NCI-H2227 (cell line): ENCODE data around the gene MLX.

Experiments
- DNase-seq: peaks from one replicate; lab custom pipeline; 2025; ENCODE audit not compliant: unreplicated experiment; lab: John Stamatoyannopoulos, UW

The MLX gene

DNA sequence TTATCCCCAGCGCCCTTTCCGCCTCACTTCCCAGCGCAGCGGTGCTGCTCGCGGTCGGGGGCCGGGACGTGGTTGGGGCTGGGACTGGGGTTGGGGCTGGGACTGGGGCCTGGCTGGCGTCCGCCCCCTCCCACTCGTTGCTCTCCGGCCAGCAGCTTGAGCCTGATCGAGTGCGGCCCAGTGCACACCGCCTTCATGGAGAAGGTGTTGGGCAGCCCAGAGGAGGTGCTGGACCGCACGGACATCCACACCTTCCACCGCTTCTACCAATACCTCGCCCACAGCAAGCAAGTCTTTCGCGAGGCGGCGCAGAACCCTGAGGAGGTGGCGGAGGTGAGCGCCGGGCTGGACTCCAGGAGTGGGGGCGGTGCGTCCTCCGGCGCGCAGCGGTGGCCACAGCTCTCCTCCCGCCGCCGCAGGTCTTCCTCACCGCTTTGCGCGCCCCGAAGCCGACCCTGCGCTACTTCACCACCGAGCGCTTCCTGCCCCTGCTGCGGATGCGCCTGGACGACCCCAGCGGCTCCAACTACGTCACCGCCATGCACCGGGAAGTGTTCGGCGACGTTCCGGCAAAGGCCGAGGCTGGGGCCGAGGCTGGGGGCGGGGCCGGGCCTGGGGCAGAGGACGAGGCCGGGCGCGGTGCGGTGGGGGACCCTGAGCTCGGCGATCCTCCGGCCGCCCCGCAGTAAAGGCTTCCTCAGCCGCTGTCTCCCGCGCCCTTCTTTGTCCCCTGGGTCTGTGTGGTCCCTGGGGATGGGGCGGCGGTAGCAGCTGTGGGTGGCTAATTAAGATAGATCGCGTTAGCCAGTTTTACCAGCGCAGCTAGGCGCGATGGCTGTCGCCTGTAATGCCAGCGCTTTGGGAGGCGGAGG is 12.4 kb upstream of the MLX start:
- DNase-seq, result peak; percentile 94

DNA sequence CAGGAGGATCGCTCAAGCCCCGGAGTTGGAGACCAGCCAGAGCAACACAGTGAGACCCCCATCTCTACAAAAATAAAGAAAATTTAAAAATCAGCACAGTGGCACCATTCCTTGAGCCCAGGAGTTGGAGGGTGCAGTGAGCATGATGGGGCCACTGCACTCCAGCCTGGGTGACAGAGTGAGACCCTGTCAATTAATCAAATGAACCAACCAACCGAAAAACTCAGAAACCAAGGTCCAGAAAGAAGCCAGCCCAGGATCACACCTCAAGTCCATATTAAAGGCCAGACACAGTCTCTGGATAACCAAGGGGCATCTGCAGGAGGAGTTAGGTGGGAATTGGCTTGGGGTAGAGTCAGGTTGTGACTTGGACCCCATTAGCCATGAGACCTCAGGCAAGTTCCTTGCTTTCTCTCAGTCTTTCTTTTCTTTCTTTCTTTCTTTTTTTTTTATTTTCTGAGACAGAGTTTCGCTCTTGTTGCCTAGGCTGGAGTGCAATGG is 11.7 kb upstream of the MLX start:
- DNase-seq, result no peak

DNA sequence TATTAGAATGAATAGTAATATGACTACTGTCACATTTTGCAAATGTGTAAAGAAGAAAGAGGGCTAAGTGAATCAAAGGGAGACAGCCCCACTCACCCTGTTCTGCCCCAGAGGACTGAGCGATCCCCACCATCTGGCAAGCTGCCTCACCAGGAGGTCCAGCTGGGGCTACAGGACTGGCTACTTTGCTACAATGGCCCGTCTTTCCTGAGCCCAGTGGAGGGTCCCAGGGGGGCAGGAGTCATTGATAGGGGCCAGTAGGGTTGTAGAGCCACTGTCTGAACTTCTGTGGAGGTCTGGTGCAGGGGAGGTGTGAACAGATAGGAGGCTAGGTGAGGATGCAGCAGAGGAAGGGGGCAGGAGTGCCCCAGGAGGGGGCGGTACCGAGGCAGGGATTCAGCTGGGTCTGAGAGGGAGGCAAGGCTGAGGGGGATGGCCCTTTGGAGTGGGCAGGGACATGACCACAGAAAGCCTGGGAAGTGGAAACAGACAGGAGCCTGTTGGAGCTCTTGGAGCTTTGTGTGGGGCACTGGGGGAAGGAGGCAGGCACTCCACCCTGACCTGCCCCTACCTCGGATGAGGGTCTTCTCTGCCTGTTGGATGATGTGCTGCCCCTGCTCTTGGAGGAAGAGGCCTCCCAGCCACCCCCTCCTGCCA is 10.8 kb upstream of the MLX start:
- DNase-seq, result peak; percentile 32

DNA sequence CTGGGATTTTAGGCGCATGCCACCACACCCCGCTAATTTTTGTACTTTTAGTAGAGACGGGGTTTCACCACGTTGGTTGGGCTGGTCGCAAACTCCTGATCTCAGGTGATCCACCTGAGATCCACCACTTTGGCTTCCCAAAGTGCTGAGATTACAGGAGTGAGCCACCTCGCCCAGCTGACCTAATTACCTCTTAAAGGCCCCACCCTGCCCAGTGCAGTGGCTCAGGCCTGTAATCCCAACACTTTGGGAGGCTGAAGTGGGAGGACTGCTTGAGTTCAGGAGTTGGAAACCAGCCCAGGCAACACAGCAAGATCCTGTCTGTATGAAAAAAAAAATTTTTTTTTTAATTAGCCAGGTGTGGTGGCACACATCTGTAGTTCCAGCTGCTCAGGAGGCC is 7.8 kb upstream of the MLX start:
- DNase-seq, result no peak

DNA sequence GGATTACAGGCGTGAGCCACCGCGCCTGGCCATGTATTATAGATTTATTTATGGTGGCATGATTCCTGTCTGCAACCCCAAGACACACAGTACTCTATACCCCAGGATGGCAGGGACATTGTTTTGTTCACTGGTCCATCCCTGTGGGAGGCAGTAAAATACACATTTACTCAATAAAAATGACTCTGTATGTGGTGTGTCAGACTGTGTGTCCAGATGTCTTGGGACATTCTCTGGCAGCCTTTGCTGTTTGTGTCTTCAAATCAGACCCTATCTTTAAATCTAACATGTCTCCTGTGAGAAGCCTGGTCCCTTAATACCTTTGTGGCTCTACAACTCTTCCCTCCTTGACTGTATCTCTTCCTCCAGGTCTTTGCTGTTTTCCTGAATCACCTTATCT is 6.7 kb upstream of the MLX start:
- no peak for DNase-seq

DNA sequence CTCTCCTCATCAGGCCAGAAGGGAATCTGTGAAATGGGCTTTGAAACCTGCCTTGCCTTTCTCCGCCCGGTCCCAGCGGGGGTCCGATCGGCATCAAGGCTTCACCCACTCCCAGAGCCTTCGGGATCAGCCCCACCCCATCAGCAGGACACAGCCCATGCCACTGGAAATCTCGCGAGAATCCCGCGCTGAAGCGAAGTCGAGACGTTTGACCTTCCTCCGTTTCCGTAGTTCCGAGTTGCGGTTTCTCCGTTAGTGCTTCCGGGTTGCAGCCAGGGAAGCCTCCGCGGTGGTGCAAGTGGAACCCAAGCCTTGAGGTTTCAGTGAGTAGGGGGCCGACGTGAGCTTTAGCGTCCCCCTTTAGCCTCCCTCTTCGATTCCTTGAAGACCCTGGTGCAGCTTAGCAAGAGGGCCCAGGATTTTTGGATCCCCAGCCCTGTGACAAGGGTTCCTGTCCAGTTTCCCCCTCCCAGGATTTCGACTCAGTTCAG is 5.0 kb upstream of the MLX start, which contains the start of gene COASY:
Gene COASY, plus strand, starts transcription at position 252 of the 491 bp plus-strand sequence. CDS start 475 bp downstream, outside the sequence.
- DNase-seq, result peak; percentile 99

DNA sequence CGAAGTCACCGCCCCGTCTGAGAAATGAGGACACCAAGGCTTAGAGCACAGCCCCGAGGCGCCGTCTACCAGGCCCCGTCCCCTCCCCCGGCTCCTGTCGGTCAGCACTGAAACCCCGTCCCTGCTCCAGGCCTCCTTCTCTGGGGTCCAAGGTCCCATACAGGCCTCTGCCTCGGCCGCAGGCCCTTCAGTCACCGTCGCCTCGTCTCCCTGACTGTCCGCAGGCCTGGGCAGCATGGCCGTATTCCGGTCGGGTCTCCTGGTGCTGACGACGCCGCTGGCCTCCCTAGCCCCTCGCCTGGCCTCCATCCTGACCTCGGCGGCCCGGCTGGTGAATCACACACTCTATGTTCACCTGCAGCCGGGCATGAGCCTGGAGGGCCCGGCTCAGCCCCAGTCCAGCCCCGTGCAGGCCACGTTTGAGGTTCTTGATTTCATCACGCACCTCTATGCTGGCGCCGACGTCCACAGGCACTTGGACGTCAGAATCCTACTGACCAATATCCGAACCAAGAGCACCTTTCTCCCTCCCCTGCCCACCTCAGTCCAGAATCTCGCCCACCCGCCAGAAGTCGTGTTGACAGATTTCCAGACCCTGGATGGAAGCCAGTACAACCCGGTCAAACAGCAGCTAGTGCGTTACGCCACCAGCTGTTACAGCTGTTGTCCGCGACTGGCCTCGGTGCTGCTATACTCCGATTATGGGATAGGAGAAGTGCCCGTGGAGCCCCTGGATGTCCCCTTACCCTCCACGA is 4.3 kb upstream of the MLX start:
- DNase-seq, result no peak

DNA sequence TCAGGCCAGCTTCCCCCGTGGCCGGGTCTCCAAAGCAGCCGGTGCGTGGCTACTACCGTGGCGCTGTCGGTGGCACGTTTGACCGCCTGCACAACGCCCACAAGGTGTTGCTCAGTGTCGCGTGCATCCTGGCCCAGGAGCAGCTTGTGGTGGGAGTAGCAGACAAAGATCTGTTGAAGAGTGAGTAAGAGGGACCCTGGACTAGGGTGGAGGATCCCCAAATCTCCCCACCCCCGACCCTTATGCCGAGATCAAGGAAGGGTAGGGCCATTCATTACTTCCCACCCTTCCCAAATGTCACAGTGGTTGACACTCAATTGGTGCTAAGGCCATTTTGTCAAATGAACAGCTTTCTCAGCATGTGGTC is 3.8 kb upstream of the MLX start:
- DNase-seq, result no peak

DNA sequence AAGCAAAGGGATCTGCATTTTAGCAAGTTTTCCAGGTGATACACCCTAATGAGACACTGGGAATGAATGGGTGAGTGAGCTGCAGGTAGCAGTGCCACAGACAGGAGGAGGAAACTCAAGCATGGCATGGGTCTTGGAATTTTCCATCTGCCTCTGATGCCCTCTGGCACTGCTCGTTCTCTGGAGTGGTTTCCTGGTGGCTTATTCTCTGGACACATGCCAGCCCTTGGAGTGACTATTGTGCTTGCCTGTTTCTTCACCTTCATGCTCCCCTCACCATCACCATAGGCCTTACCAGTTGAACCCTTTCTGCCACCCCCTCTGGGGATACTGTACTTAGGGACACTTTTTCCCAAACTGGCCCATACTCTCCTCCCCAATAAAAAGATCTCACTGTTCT is 3.4 kb upstream of the MLX start:
- no peak for DNase-seq

DNA sequence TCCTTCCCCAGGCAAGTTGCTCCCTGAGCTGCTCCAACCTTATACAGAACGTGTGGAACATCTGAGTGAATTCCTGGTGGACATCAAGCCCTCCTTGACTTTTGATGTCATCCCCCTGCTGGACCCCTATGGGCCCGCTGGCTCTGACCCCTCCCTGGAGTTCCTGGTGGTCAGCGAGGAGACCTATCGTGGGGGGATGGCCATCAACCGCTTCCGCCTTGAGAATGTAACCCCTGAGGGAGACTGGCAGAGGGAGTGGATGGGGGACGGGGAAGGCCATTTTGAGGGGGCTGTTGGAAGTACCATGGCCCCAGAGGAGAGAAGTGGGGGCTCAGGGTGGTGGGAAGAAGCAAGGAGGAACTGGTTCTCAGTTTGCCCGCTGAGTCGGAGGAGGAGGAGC is 3.0 kb upstream of the MLX start:
- no peak for DNase-seq

DNA sequence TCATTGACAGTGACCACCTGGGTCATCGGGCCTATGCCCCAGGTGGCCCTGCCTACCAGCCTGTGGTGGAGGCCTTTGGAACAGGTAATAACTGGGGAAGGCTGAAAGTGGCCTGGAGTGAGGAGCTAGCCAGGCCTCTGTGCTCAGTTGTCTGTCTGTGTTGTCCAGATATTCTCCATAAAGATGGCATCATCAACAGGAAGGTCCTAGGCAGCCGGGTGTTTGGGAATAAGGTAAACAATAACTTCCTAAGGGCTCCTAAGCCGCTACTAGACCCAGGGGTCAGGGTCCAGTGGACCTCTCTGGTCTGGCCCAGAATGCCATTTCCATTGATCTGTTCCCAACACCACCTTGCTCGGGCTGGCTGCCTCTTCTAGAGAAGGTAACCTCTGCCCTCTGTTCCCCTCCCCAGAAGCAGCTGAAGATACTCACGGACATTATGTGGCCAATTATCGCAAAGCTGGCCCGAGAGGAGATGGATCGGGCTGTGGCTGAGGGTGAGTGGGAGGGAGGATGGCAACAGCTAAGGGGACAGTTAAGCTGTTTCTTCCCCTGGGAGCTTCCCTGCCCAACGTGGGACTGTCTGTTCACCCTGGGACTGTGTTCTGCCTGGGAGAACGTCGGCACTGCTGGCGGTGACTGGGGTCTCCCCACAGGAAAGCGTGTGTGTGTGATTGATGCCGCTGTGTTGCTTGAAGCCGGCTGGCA is 1.9 kb upstream of the MLX start:
- no peak for DNase-seq

DNA sequence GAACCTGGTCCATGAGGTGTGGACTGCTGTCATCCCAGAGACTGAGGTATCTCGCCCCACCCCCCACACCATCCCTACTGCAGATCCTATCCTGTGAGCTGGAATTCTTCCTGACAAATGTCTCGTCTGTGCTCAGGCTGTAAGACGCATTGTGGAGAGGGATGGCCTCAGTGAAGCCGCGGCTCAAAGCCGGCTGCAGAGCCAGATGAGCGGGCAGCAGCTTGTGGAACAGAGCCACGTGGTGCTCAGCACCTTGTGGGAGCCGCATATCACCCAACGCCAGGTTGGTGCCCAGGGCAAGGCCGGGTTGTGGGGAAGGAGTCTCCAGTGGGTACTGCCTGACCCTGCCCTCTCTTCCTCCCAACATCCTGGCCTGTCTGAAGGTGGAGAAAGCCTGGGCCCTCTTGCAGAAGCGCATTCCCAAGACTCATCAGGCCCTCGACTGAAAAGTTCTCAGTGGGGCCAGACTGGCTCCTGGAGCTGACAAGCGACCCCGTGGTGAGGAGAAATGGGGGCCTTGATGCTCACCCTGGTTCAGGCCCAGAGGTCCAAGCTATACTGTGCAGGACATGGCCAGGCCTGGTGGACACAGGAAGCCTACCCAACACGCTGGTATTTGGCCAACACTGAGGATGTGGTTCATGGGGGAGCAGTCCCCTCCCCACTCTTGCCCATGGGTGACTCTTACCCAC is 1.2 kb upstream of the MLX start:
- DNase-seq, result no peak

DNA sequence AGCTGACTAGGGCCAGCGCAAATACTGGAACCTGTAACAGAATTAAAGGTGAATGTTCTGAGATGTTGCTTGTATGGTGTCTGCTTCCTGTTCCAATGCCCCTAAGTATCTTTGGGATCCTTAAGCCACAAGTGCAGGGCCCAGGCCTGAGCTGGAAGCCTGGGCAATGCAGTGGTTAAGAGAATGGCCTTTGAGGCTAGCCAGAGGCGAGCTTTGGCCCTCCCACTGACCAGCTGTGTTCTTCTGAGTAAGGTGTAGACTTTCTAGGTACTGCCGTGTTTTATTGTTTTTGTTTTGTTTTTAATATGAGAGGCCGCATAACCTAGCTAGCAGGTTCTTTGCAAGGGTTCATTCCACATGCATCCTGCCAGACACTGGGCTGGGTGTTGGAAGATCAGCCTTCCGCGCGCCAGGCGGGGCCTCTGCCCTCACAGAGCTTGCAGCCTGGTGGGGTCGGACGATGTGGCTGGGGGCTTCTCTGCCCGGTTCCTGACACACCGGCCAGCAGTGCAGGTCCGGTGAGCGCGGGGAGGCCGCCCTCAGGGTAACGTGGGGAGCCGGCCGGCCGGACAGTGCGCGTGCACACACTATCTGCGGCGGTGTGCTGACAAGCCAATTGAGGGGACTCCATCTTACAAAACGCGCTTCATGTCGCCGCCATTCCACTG is 551 bp upstream of the MLX start:
- DNase-seq, result peak; percentile 64

DNA sequence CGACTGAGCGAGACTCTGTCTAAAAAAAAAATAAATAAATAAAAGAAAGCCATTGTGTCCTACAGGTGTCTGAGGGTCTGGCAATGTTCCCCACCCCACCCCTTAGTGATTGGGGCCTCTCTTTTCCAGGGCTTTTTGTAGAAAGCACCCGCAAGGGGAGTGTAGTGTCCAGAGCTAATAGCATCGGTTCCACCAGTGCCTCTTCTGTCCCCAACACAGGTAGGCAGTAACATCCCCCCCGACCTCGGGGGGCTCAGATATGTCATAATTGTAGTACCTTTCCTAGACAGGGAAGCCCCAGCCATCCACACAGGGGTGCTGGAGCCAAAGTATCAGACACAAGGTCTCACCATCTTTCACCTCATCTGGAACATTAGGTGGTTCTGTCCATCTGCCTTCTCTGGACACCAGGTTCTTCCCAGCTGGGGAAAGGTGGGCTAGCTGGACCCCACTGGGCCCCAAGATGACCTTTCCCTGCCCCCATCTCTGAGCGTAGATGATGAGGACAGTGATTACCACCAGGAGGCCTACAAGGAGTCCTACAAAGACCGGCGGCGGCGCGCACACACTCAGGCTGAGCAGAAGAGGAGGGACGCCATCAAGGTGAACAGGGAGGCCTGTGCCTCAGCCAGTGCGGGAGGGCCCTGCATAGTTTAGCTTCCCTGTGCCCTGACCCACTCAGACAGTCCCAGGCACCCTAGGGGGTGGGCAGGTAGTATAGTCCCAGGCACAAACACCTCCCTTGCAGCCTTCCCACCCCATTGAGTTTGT is 1.6 kb downstream of the MLX start:
- no peak for DNase-seq

DNA sequence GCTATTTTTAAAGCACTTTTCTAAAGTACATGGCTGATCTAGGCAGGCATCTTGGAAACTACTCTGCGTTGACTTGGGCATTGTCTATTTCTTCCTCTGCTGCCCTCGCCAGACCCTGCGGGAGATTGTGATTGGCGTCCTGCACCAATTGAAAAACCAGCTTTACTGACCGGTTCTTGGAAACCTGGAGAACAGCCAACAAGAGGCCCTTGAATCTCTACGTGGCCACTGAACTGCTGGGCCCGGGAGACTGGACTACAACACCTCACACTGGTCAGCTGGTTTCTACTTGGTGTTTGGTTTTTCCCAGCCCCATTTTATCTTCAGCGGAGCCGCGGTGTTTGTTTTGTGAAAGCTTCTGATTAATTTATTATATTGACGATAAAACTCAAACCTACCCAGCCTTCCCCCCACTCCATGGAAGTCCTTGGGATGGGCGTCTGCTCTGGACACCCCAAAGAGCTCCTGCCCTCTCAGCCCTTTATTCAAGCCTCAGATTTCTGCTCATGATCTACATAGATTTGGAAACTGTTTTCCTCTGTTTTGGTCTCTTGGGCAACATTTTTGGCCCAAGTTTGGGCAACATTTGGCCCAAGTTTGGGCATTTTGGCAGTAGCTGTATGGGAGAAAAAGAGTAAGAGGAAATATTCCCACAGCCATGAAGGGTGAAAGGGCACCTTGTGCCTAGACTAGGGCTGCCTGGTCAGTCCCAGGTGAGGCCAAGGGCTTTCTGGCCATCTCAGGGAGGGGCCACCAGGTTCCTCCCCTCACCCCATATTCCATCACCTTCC is 4.7 kb downstream of the MLX start:
- peak; percentile 50 for DNase-seq

DNA sequence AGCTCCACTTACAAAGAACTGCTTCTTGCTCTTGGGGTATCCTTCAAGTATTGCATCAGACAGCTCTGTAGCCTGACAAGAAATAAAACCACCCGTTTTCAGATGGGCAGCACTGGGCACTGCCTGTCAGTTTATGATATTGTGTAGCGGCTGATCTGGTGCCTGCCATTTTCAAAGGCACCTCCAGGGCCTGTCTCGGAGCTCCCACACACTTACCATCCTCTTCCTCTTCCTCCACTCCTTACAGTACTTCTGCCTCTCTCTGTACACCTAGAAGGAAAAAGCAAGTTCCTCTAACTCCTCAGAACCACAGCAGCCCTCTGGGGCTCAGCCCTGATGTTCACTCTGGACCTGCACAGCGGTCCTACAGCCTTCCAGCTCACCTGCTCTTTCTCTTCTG is 6.2 kb downstream of the MLX start:
- no peak for DNase-seq

DNA sequence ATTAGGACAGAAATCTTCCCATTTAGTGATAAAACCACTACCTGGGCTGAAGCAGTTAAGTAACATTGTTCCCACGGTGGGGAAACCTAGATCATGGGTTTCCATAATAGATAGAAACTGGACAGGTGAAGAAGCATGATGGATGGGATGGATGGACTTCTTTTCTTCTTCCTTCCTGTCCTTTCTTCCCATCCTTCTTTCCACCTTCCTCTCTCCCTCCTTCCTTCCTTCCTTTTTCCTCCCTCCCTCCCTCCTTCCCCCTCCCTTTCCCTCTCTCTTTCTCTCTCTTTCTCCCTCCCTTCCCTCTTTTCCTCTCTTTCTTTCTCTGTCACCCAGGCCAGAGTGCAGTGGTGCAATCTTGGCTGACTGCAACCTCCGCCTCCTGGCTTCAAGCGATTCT is 7.6 kb downstream of the MLX start:
- DNase-seq, result no peak

DNA sequence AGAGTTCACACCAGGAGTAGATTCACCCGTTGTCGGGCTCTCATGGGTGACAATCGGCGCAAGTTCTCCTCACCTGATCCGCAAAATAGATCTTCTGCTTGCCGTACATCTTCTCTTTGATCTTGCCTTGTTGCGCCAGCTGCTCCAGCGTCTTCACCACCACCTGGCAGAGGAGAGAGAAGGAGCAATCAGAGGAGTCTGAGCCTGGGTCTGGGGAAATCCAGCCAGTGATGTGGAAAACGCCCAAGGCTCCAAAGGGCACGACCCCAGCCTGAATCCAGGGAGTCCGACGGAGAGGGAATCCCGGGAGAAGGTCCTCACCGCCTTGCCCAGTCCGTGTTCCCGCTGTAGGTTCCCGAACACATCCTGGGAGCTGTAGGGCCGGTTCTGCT is 10.2 kb downstream of the MLX start:
- DNase-seq, result no peak
